DMS79 treated with DMSO at 0.1 percent for 48 hours (cell line): ENCODE data around the gene TMEFF1.
"Not testable (repeated sequence)": the region's sequence is repeated elsewhere in the genome, so short reads cannot be mapped to it uniquely, and the experiment has no call there.

Experiments
- DNase-seq: peaks from one replicate; lab custom pipeline; 2025; lab: John Stamatoyannopoulos, UW

Gene TMEFF1

GRCh38 chr9:100498592-100498991 lies 25.6 kb downstream of the TMEFF1 start:
- no peak for DNase-seq

GRCh38 chr9:100499460-100499859 lies 26.5 kb downstream of the TMEFF1 start:
- no peak for DNase-seq

- no peak for DNase-seq
These were observed 26.9 kb downstream of the TMEFF1 start for GRCh38 chr9:100499866-100500265.

- DNase-seq = no peak
These were observed 32.7 kb downstream of the TMEFF1 start for GRCh38 chr9:100505564-100506159.

- not testable (repeated sequence) for DNase-seq
These were observed 34.4 kb downstream of the TMEFF1 start for GRCh38 chr9:100507350-100507749.

- no peak for DNase-seq
These were observed 38.3 kb downstream of the TMEFF1 start for GRCh38 chr9:100511205-100511604.

GRCh38 chr9:100515578-100516494 lies 42.9 kb downstream of the TMEFF1 start:
- DNase-seq = no peak

GRCh38 chr9:100521282-100521681 lies 48.3 kb downstream of the TMEFF1 start:
- DNase-seq = no peak

- no peak for DNase-seq
These were observed 52.6 kb downstream of the TMEFF1 start for GRCh38 chr9:100525563-100525962.

- DNase-seq = not testable (repeated sequence)
These were observed 54.3 kb downstream of the TMEFF1 start for GRCh38 chr9:100527180-100527794.

- no peak for DNase-seq
These were observed 61.5 kb downstream of the TMEFF1 start for GRCh38 chr9:100534401-100534800.

GRCh38 chr9:100540327-100540726 lies 67.4 kb downstream of the TMEFF1 start:
- no peak for DNase-seq

- DNase-seq = no peak
These were observed 76.1 kb downstream of the TMEFF1 start for GRCh38 chr9:100549048-100549447.

- DNase-seq = no peak
These were observed 82.0 kb downstream of the TMEFF1 start for GRCh38 chr9:100554935-100555401.

- DNase-seq = no peak
These were observed 82.5 kb downstream of the TMEFF1 start for GRCh38 chr9:100555471-100555870.

- DNase-seq = no peak
These were observed 84.1 kb downstream of the TMEFF1 start for GRCh38 chr9:100557053-100557452.

- DNase-seq = no peak
These were observed 88.3 kb downstream of the TMEFF1 start for GRCh38 chr9:100561256-100561655.

- DNase-seq = no peak
These were observed 94.9 kb downstream of the TMEFF1 start for GRCh38 chr9:100567856-100568255.

GRCh38 chr9:100573655-100574260 lies 100.8 kb downstream of the TMEFF1 start:
- DNase-seq = no peak

GRCh38 chr9:100575006-100575405 lies 102.1 kb downstream of the TMEFF1 start:
- no peak for DNase-seq

- no peak for DNase-seq
These were observed 102.9 kb downstream of the TMEFF1 start for GRCh38 chr9:100575765-100576386.
